GM19452 (cell line): ENCODE results near the gene TM4SF20.
"Not testable (repeated sequence)": the region's sequence is repeated elsewhere in the genome, so short reads cannot be mapped to it uniquely, and the experiment has no call there.

Source experiments
- ATAC-seq: cut with Tn5 transposase; IDR thresholded peaks from one replicate; pipeline ENCODE4 v1.9.1; 2021; ENCODE audit not compliant: unreplicated experiment

TM4SF20 gene

GRCh38 chr2:227398684-227399670 lies 19.9 kb upstream of the TM4SF20 start:
- no peak for ATAC-seq

GRCh38 chr2:227397562-227397961 lies 18.5 kb upstream of the TM4SF20 start:
- ATAC-seq, result no peak

GRCh38 chr2:227395556-227395955 lies 16.4 kb upstream of the TM4SF20 start:
- no peak for ATAC-seq

GRCh38 chr2:227394401-227394800 lies 15.3 kb upstream of the TM4SF20 start:
- no peak for ATAC-seq

- no peak for ATAC-seq
Observed at GRCh38 chr2:227390468-227391256, 11.6 kb upstream of the TM4SF20 start.

- no peak for ATAC-seq
Observed at GRCh38 chr2:227389661-227390060, 10.6 kb upstream of the TM4SF20 start.

- ATAC-seq, result no peak
Observed at GRCh38 chr2:227389231-227389630, 10.1 kb upstream of the TM4SF20 start.

- no peak for ATAC-seq
Observed at GRCh38 chr2:227388537-227389011, 9.5 kb upstream of the TM4SF20 start.

- not testable (repeated sequence) for ATAC-seq
Observed at GRCh38 chr2:227387583-227387982, 8.5 kb upstream of the TM4SF20 start, which contains the start of gene SCYGR1. SCYGR1 (minus strand) TSS chr2:227387949; CDS start chr2:227387949, 0 bp downstream.

GRCh38 chr2:227386630-227387029 lies 7.5 kb upstream of the TM4SF20 start:
- no peak for ATAC-seq

GRCh38 chr2:227383686-227384085 lies 4.6 kb upstream of the TM4SF20 start:
- no peak for ATAC-seq

- not testable (repeated sequence) for ATAC-seq
Observed at GRCh38 chr2:227382241-227382835, 3.2 kb upstream of the TM4SF20 start.

GRCh38 chr2:227378371-227378782 lies 729 bp downstream of the TM4SF20 start:
- ATAC-seq, result no peak

- no peak for ATAC-seq
Observed at GRCh38 chr2:227377467-227378351, 1.4 kb downstream of the TM4SF20 start.

GRCh38 chr2:227376656-227377396 lies 2.3 kb downstream of the TM4SF20 start:
- ATAC-seq, result no peak

GRCh38 chr2:227374158-227374557 lies 4.9 kb downstream of the TM4SF20 start:
- ATAC-seq, result no peak

- ATAC-seq, result no peak
Observed at GRCh38 chr2:227373389-227373788, 5.7 kb downstream of the TM4SF20 start.

- no peak for ATAC-seq
Observed at GRCh38 chr2:227370791-227371312, 8.3 kb downstream of the TM4SF20 start.

- ATAC-seq, result no peak
Observed at GRCh38 chr2:227370092-227370491, 9.0 kb downstream of the TM4SF20 start.
